Measurements from ENCODE around the gene TBC1D22A.

DNA sequence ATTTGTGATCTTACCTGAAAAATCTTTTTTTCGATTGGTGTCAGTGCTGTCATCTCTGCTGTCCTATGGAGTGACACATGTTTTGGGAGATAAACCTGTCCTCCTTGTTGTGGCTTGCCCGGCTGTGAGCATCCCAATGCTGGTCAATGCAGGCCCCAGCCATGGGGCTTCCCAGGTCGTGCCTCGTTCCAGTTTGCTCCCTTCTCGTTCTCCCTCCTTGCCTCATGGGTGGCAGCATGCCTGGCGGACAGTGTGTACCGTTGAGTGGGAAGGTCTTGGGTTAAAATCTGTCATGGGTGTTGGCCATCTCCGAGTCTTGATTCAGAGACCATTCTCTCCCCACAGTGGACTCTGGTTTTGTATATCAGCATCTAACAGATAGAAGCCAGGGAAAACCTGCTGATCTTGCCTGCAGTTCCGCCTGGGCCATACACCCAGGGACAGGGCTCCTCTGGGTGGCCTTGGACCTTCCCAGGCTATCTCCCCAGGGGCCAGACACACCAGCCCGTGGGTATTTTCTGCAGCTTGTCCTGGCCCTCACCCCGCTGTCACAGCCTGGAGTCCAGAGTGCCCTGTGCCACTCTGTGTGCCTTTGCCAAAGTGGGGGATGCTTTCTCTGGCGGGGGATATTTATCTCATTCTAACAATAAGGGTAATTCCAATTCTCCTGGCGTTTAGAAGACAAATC, 208.1 kb downstream of the TBC1D22A start:
- TF ChIP-seq, protein P1, sequence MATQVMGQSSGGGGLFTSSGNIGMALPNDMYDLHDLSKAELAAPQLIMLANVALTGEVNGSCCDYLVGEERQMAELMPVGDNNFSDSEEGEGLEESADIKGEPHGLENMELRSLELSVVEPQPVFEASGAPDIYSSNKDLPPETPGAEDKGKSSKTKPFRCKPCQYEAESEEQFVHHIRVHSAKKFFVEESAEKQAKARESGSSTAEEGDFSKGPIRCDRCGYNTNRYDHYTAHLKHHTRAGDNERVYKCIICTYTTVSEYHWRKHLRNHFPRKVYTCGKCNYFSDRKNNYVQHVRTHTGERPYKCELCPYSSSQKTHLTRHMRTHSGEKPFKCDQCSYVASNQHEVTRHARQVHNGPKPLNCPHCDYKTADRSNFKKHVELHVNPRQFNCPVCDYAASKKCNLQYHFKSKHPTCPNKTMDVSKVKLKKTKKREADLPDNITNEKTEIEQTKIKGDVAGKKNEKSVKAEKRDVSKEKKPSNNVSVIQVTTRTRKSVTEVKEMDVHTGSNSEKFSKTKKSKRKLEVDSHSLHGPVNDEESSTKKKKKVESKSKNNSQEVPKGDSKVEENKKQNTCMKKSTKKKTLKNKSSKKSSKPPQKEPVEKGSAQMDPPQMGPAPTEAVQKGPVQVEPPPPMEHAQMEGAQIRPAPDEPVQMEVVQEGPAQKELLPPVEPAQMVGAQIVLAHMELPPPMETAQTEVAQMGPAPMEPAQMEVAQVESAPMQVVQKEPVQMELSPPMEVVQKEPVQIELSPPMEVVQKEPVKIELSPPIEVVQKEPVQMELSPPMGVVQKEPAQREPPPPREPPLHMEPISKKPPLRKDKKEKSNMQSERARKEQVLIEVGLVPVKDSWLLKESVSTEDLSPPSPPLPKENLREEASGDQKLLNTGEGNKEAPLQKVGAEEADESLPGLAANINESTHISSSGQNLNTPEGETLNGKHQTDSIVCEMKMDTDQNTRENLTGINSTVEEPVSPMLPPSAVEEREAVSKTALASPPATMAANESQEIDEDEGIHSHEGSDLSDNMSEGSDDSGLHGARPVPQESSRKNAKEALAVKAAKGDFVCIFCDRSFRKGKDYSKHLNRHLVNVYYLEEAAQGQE (IDR thresholded peaks at IDR 0.05; ENCODE audit: unreplicated experiment) = no peak
- TF ChIP-seq POLR2AphosphoS5 (IDR thresholded peaks at IDR 0.05; ENCODE audit: low read depth) (no peak), EZH2 (IDR thresholded peaks at IDR 0.05; ENCODE audit: low read depth, unreplicated experiment) (no peak), EZH2phosphoT487 (IDR thresholded peaks at IDR 0.05; ENCODE audit: unreplicated experiment) (no peak), CREB1 (CRISPR knock-in tag; IDR thresholded peaks at IDR 0.05; ENCODE audit: low read depth) (no peak), JUNB (IDR thresholded peaks at IDR 0.05; ENCODE audit: unreplicated experiment) (no peak), STAT1 (IDR thresholded peaks at IDR 0.05; ENCODE audit: unreplicated experiment) (no peak), ZNF331 (CRISPR knock-in tag; IDR thresholded peaks at IDR 0.05; ENCODE audit: low read depth) (no peak), NANOG (IDR thresholded peaks at IDR 0.05; ENCODE audit: borderline replicate concordance) (no peak), ZNF114 (CRISPR knock-in tag; IDR thresholded peaks at IDR 0.05) (no peak)
- TF ChIP-seq, protein P2, sequence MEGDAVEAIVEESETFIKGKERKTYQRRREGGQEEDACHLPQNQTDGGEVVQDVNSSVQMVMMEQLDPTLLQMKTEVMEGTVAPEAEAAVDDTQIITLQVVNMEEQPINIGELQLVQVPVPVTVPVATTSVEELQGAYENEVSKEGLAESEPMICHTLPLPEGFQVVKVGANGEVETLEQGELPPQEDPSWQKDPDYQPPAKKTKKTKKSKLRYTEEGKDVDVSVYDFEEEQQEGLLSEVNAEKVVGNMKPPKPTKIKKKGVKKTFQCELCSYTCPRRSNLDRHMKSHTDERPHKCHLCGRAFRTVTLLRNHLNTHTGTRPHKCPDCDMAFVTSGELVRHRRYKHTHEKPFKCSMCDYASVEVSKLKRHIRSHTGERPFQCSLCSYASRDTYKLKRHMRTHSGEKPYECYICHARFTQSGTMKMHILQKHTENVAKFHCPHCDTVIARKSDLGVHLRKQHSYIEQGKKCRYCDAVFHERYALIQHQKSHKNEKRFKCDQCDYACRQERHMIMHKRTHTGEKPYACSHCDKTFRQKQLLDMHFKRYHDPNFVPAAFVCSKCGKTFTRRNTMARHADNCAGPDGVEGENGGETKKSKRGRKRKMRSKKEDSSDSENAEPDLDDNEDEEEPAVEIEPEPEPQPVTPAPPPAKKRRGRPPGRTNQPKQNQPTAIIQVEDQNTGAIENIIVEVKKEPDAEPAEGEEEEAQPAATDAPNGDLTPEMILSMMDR (conservative IDR thresholded peaks at IDR 0.05; ENCODE audit: low read depth in 2 of 2) = no peak
- TF ChIP-seq, protein P3, sequence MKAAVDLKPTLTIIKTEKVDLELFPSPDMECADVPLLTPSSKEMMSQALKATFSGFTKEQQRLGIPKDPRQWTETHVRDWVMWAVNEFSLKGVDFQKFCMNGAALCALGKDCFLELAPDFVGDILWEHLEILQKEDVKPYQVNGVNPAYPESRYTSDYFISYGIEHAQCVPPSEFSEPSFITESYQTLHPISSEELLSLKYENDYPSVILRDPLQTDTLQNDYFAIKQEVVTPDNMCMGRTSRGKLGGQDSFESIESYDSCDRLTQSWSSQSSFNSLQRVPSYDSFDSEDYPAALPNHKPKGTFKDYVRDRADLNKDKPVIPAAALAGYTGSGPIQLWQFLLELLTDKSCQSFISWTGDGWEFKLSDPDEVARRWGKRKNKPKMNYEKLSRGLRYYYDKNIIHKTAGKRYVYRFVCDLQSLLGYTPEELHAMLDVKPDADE (IDR thresholded peaks at IDR 0.05) = no peak
